ENCODE data around the gene MN1.

- TF ChIP-seq, protein P1, sequence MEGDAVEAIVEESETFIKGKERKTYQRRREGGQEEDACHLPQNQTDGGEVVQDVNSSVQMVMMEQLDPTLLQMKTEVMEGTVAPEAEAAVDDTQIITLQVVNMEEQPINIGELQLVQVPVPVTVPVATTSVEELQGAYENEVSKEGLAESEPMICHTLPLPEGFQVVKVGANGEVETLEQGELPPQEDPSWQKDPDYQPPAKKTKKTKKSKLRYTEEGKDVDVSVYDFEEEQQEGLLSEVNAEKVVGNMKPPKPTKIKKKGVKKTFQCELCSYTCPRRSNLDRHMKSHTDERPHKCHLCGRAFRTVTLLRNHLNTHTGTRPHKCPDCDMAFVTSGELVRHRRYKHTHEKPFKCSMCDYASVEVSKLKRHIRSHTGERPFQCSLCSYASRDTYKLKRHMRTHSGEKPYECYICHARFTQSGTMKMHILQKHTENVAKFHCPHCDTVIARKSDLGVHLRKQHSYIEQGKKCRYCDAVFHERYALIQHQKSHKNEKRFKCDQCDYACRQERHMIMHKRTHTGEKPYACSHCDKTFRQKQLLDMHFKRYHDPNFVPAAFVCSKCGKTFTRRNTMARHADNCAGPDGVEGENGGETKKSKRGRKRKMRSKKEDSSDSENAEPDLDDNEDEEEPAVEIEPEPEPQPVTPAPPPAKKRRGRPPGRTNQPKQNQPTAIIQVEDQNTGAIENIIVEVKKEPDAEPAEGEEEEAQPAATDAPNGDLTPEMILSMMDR (IDR thresholded peaks at IDR 0.05; ENCODE audit: insufficient read depth, low read length, poor library complexity, severe bottlenecking), result no peak
- TF ChIP-seq EZH2phosphoT487 (conservative IDR thresholded peaks at IDR 0.05; ENCODE audit: low read length), result no peak
Observed at GRCh38 chr22:27766679-27767078, 34.9 kb downstream of the MN1 start.

All from SU-DHL-6 (cell line).